Measurements from ENCODE around the gene NFIX. TPM values are rescaled to one million over a fixed set of nuclear protein-coding genes. Genes with fewer than 3 reads are reported as not detected.
A peak's percentile ranks its signal among the peaks of the same experiment; 100 is the strongest.

NFIX gene
- total and polyA plus RNA-seq, 12 donors = 16.8 to 162 (median 138) TPM

DNA sequence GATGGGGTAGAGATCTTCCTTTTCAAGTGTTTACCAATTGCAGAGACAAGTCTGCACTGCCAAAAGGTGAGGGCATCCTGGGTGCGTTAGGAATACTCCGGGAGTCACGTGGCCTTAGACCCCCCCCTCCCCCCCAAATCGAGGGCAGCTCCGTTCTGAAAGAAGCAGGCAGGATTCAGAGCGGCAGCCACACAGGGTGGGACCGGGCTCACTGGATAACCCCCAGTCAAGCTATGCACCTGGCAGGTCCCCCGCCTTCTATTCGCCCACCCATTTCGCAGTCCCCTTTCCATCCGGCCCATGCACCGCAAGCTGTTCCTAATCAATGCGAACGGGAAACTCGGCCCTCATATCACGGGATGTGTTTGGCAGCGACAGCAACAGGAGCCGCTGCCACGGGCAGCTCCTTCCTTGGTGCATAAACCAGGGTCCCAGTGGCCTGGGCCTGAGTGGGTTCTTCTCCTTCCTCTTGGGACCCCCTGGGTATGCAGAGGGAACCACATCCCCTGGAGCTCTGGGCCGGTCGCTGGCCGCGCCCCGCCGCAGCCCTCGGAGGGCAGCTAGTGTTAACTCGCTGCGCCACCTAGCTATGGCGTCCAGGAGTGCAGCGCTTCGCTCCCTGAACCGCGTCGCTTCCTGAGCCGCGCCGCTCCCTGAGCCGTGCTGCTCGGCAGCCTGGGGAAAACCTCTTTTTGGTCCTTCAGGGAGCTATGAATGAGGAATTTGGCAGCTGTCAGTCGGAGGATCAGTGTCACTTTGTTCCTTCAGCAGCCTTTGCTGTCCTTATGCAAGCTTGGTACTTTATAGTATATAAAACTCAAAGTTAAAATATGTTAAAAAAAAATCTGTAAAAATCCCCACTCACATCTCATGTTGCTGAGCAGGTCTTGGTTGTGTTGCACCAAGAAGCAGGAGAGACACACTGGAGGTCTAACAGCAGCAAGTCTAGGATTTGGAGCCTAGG is 66.0 kb downstream of the NFIX start:
- peak; percentile 70 to 87 (median 78) for ATAC-seq
- TF ChIP-seq, protein P1, sequence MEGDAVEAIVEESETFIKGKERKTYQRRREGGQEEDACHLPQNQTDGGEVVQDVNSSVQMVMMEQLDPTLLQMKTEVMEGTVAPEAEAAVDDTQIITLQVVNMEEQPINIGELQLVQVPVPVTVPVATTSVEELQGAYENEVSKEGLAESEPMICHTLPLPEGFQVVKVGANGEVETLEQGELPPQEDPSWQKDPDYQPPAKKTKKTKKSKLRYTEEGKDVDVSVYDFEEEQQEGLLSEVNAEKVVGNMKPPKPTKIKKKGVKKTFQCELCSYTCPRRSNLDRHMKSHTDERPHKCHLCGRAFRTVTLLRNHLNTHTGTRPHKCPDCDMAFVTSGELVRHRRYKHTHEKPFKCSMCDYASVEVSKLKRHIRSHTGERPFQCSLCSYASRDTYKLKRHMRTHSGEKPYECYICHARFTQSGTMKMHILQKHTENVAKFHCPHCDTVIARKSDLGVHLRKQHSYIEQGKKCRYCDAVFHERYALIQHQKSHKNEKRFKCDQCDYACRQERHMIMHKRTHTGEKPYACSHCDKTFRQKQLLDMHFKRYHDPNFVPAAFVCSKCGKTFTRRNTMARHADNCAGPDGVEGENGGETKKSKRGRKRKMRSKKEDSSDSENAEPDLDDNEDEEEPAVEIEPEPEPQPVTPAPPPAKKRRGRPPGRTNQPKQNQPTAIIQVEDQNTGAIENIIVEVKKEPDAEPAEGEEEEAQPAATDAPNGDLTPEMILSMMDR (IDR thresholded peaks at IDR 0.05) = peak; percentile 95 to 99 (median 98)
- Histone ChIP-seq H3K9me3 (no peaks in the 10 kb centered on the region), H3K4me3 (peak overlapping the region in 9 of 10 donors; percentile 33 to 56 (median 49)), H3K36me3 (no peaks in the 10 kb centered on the region), H3K27me3 (no peaks in the 10 kb centered on the region), H3K4me1 (peaks cover 75 to 100% (median 100%) of the 10 kb centered on the region in 9 donors), H3K27ac (peak overlapping the region; percentile 67 to 99 (median 96))
- intact Hi-C loops (cut with DNase I) = loop anchor here in 9 of 10 donors (1.0 to 10.0 kb wide), 10 partner anchors 28 to 78 kb away; partner anchors contain the start of genes NFIX (in 3 of the 9) and LYL1 (in 1 of the 9)
- WGBS, 2 donors = 1% methylated on average over 40 of the region's 40 CpGs
- DNase-seq = peak; percentile 89 to 91

DNA sequence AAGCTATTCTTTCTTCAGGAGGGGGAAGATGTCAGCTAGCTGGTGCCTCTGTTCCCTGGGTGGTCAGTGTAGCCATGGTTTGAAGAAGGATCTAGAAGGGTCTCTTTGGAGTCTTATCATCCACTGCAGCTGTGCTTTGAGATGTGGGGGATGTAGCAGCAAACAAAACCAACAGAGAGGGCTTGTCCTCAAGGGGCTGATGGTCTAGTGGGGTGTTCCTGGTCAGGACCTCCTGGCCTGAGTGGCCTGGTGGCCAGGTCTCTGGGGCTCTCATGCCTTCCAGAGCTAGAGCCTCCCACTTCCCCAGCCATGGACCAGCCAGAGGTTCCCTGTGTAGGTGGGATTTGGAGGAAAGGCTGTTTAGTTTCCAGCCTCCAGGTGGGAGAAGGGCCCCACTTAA is 67.0 kb downstream of the NFIX start:
- ATAC-seq (no peak), DNase-seq (no peak)
- Histone ChIP-seq H3K36me3 (no peaks in the 10 kb centered on the region), H3K27ac (peak overlapping the region; percentile 56 to 99 (median 96)), H3K4me1 (peaks cover 73 to 100% (median 99%) of the 10 kb centered on the region in 9 donors), H3K9me3 (no peaks in the 10 kb centered on the region), H3K4me3 (peak overlapping the region in 1 of 10 donors; percentile 33), H3K27me3 (no peaks in the 10 kb centered on the region)
- TF ChIP-seq, protein P1 (IDR thresholded peaks at IDR 0.05) = no peak
- intact Hi-C loops (cut with DNase I) = loop anchor here in 7 of 10 donors (5.0 to 10.0 kb wide), 6 partner anchors 35 to 78 kb away; partner anchors contain the start of genes NFIX (in 3 of the 7) and LYL1 (in 1 of the 7)

DNA sequence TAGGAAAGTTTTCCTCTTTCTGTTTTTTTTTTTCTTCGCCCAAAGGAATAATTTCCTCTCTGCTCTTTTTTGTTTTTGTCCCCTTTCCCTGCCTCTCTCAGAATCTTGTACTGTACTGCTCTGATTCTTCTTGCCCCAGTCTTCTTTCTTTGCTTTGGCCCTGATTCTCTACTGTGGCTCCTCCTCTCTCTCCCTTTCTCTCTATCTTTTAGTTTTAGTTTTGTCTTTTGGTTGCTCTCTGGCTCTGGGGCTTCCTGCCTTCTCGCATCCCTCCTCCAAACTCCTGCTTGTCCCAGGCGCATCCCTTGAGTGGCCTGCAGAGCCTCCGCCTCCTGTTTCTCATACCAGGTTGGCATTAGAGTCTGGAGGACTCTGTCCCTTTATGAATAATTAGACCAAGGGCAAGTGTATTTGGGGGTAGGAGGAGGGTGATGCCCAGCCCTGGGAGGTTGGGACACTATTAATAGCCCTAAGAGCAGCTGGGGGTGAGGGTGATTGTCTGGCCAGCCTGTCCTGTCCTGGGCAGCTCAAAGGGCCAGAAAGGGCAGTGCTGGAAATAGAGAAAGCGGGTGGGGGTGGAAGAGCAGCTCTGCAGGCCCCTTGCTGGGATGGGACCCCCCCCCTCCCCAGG is 68.3 kb downstream of the NFIX start:
- 40 to 65% methylated on average over 5 of the region's 5 CpGs for WGBS, 2 donors
- Histone ChIP-seq H3K4me3 (no peak overlapping the region), H3K36me3 (no peaks in the 10 kb centered on the region), H3K9me3 (no peaks in the 10 kb centered on the region), H3K27me3 (no peaks in the 10 kb centered on the region), H3K27ac (peak overlapping the region; percentile 71 to 99 (median 96)), H3K4me1 (peaks cover 75 to 100% (median 98%) of the 10 kb centered on the region in 9 donors)
- peak; percentile 53 to 75 for DNase-seq
- TF ChIP-seq, protein P1 (IDR thresholded peaks at IDR 0.05) = no peak
- intact Hi-C loops (cut with DNase I) = loop anchor here in 7 of 10 donors (5.0 to 10.0 kb wide), 6 partner anchors 36 to 79 kb away; partner anchors contain the start of genes NFIX (in 3 of the 7) and LYL1 (in 1 of the 7)
- ATAC-seq = peak; percentile 56 to 86 (median 72)

DNA sequence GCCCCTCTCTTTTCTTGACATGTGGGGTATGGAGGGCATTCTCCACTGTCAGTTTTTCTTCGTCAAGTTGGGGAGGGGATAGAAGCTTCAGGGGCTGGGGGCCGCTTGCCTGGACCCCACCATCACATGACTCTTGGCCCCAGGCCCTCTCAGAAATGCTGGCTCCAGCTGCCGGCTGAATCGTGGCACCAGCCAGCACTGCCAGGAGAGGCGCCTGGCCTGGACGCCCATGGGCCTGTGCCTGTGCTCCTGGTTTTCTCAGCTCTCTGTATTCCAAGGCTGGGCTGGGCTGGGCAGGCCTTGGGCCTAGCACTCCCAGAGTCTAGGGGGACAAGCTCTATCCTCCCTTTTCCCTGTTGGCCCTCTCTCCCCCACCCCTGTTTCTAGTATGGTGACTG is 68.8 kb downstream of the NFIX start:
- DNase-seq = peak in 1 of 2 donors; percentile 63
- peak; percentile 22 to 71 (median 46) for ATAC-seq
- WGBS, 2 donors = 30 to 56% methylated on average over 6 of the region's 6 CpGs
- Histone ChIP-seq H3K27ac (peak overlapping the region; percentile 71 to 99 (median 96)), H3K9me3 (no peaks in the 10 kb centered on the region), H3K4me3 (no peak overlapping the region), H3K36me3 (no peaks in the 10 kb centered on the region), H3K27me3 (no peaks in the 10 kb centered on the region), H3K4me1 (peaks cover 80 to 100% (median 98%) of the 10 kb centered on the region in 9 donors)
- intact Hi-C loops (cut with DNase I) = loop anchor here in 7 of 10 donors (5.0 to 10.0 kb wide), 6 partner anchors 37 to 79 kb away; partner anchors contain the start of genes NFIX (in 3 of the 7) and LYL1 (in 1 of the 7)
- TF ChIP-seq, protein P1 (IDR thresholded peaks at IDR 0.05) = no peak

All from heart right ventricle (tissue), 16 donors.